Sigmoid colon (tissue), 7 donors: ENCODE results near the gene P4HTM. TPM values are rescaled to one million over a fixed set of nuclear protein-coding genes. Genes with fewer than 3 reads are reported as not detected.

Source experiments
- DNase-seq: peaks from one replicate; pipeline ENCODE4 v3.0.0-alpha.2; 2019
- H3K27ac ChIP-seq, 4 donors: fragments of 200-600 bp; sonication (generic); one replicate each; pipeline ENCODE4 v1.5.1; 2016 to 2019; ENCODE audit warnings: mild to moderate bottlenecking in 1 of 4
- H3K27me3 ChIP-seq, 3 donors: fragments of 200-600 bp; sonication (generic); one replicate each; pipeline ENCODE4 v1.5.1; 2019; ENCODE audit warnings: mild to moderate bottlenecking in 1 of 3
- H3K36me3 ChIP-seq, 4 donors: fragments of 200-600 bp; sonication (generic); one replicate each; pipeline ENCODE4 v1.5.1; 2016 to 2019
- H3K4me1 ChIP-seq, 4 donors: fragments of 200-600 bp; sonication (generic); one replicate each; pipeline ENCODE4 v1.5.1; 2017 to 2019
- H3K4me3 ChIP-seq, 4 donors: fragments of 200-600 bp; sonication (generic); one replicate each; pipeline ENCODE4 v1.5.1; 2017 to 2019; ENCODE audit warnings: mild to moderate bottlenecking in 2 of 4, moderate library complexity in 1 of 4
- H3K9me3 ChIP-seq, 4 donors: fragments of 200-600 bp in 3 of 4; sonication (generic) in 3 of 4; one replicate each; pipeline versions ENCODE4 v1.5.1 to v1.6.1; 2013 to 2019
- CTCF ChIP-seq, 4 experiments: fragments of 450-650 bp in 3 of 4; fragments of 200-600 bp in 1 of 4; IDR thresholded peaks; one replicate each; pipeline ENCODE4 v1.5.1; 2016 to 2019; ENCODE audit warnings: antibody characterized with exemption in 4 of 4, mild to moderate bottlenecking in 3 of 4, moderate library complexity in 2 of 4
- EP300 ChIP-seq, 4 donors: sonication (generic); formaldehyde crosslinking; IDR thresholded peaks; one replicate each; pipeline ENCODE4 v1.6.1; 2017; ENCODE audit warnings: antibody characterized with exemption in 4 of 4
- POLR2A ChIP-seq, 2 donors: fragments of 450-650 bp; IDR thresholded peaks; one replicate each; pipeline ENCODE4 v1.6.1; 2016; ENCODE audit warnings: antibody characterized with exemption in 2 of 2, mild to moderate bottlenecking in 2 of 2, moderate library complexity in 2 of 2
- POLR2AphosphoS5 ChIP-seq, 4 donors: sonication (generic); formaldehyde crosslinking; IDR thresholded peaks; one replicate each; pipeline ENCODE4 v1.6.1; 2017; ENCODE audit warnings: antibody characterized with exemption in 4 of 4
- WGBS, 2 donors: extraction: QIAGEN DNeasy Blood & Tissue Kit; methylation state at CpG; one replicate each; pipeline ENCODE4 v1.1.7; 2013; 5-methylcytosine and 5-hydroxymethylcytosine counted together
- intact Hi-C: fragments of 100-400 bp; cut with DNase I; formaldehyde crosslinking; loops from one replicate; pipeline ENCODE4 v1.15.1; 2023
- polyA plus RNA-seq, 3 donors: library from polyadenylated mRNA; stranded (reverse); fragments of 200-250 nt; gene quantifications; one replicate each; pipeline ENCODE4 v1.2.3, GENCODE V29; 2013
- total RNA-seq, 4 donors: library from RNA; depleted of rRNA; stranded (reverse); fragments of >200 nt; gene quantifications; one replicate each; pipeline ENCODE4 v1.1.0, GENCODE V29; 2016
- donor health status: healthy with polysubstance abuse.
- donor health status: Bipolar disorder and iron deficiency.
- donor health status: healthy.

P4HTM gene
- total and polyA plus RNA-seq, 7 donors: 5.4 to 41.3 (median 30.9) TPM

GRCh38 chr3:48989126-48989795 is 780 bp upstream of the P4HTM start:
- Histone ChIP-seq H3K9me3 (no peaks in the 10 kb centered on the region), H3K36me3 (peaks cover 3 to 29% (median 7%) of the 10 kb centered on the region in 4 donors), H3K4me3 (peak overlapping the region; percentile 62 to 95 (median 90)), H3K27ac (peak overlapping the region; percentile 93 to 97 (median 96)), H3K27me3 (no peaks in the 10 kb centered on the region), H3K4me1 (peaks cover 0 to 33% (median 26%) of the 10 kb centered on the region in 4 donors)
- no peak for DNase-seq
- 4 to 8% methylated on average over 21 of the region's 21 CpGs for WGBS, 2 donors
- intact Hi-C loops: loop anchor here (2.0 to 5.0 kb wide), 3 partner anchors 40 to 458 kb away; partner anchors contain the start of genes IMPDH2 and QRICH1
- no peak for TF ChIP-seq POLR2AphosphoS5 (IDR thresholded peaks at IDR 0.05)
- TF ChIP-seq EP300 (IDR thresholded peaks at IDR 0.05): no peak
- TF ChIP-seq POLR2A (IDR thresholded peaks at IDR 0.05): no peak
- TF ChIP-seq CTCF (IDR thresholded peaks at IDR 0.05): no peak

- H3K27ac ChIP-seq: peak overlapping the region; percentile 93 to 97 (median 96)
- no peaks in the 10 kb centered on the region for H3K9me3 ChIP-seq
- no peaks in the 10 kb centered on the region for H3K27me3 ChIP-seq
- TF ChIP-seq CTCF (IDR thresholded peaks at IDR 0.05): no peak
- TF ChIP-seq POLR2A (IDR thresholded peaks at IDR 0.05): no peak
- DNase-seq: no peak
- H3K4me1 ChIP-seq: peaks cover 0 to 33% (median 26%) of the 10 kb centered on the region in 4 donors
- intact Hi-C loops: loop anchor here (2.0 kb wide), 1 partner anchor 16 kb away; the partner anchor contains the start of gene WDR6
- WGBS, 2 donors: 1 to 5% methylated on average over 40 of the region's 40 CpGs
- H3K36me3 ChIP-seq: peaks cover 0 to 13% (median 3%) of the 10 kb centered on the region in 4 donors
- H3K4me3 ChIP-seq: peak overlapping the region; percentile 62 to 95 (median 90)
These were observed 812 bp downstream of the P4HTM start for GRCh38 chr3:48990636-48991469.

- DNase-seq: no peak
- Histone ChIP-seq H3K27ac (peak overlapping the region in 3 of 4 donors; percentile 93 to 97 (median 95)), H3K27me3 (no peaks in the 10 kb centered on the region), H3K4me1 (peaks cover 0 to 33% (median 26%) of the 10 kb centered on the region in 4 donors), H3K36me3 (peaks cover 0 to 11% (median 7%) of the 10 kb centered on the region in 4 donors), H3K9me3 (no peaks in the 10 kb centered on the region), H3K4me3 (peak overlapping the region in 2 of 4 donors; percentile 91 to 95)
- intact Hi-C loops: loop anchor here (2.0 kb wide), 1 partner anchor 15 kb away; the partner anchor contains the start of gene WDR6
- WGBS, 2 donors: 62 to 77% methylated on average over 5 of the region's 5 CpGs
- TF ChIP-seq POLR2AphosphoS5 (IDR thresholded peaks at IDR 0.05) (no peak), EP300 (IDR thresholded peaks at IDR 0.05) (no peak)
These were observed 2.0 kb downstream of the P4HTM start for GRCh38 chr3:48991851-48992545.

- intact Hi-C loops: no loop called here
- Histone ChIP-seq H3K9me3 (no peaks in the 10 kb centered on the region), H3K27ac (no peak overlapping the region)
These were observed 3.8 kb downstream of the P4HTM start for GRCh38 chr3:48993834-48994233.

More at GRCh38 chr3:48993834-48994233, 3.8 kb downstream of the P4HTM start:
- DNase-seq: no peak
- peaks cover 0 to 28% (median 25%) of the 10 kb centered on the region in 4 donors for H3K4me1 ChIP-seq
- no peaks in the 10 kb centered on the region for H3K27me3 ChIP-seq
- H3K36me3 ChIP-seq: peaks cover 0 to 19% (median 5%) of the 10 kb centered on the region in 4 donors
- no peak overlapping the region for H3K4me3 ChIP-seq
- no peak for TF ChIP-seq CTCF (IDR thresholded peaks at IDR 0.05)
- TF ChIP-seq POLR2A (IDR thresholded peaks at IDR 0.05): no peak
- no peak for TF ChIP-seq EP300 (IDR thresholded peaks at IDR 0.05)
- TF ChIP-seq POLR2AphosphoS5 (IDR thresholded peaks at IDR 0.05): no peak
